H1 (cell line): Measurements from ENCODE around the gene EMX1. TPM values are rescaled to one million over a fixed set of nuclear protein-coding genes. Genes with fewer than 3 reads are reported as not detected.
A peak's percentile ranks its signal among the peaks of the same experiment; 100 is the strongest.

ENCODE experiments used
- BACH1 ChIP-seq: IDR thresholded peaks from 2 replicates; pipeline ENCODE4 v1.6.1; 2012; ENCODE audit warnings: low read length, improper control_type of control experiment
- CBX5 ChIP-seq: fragments of 300-800, 300-1000 bp; sonication (generic); IDR thresholded peaks from 2 replicates; pipeline ENCODE4 v1.7.1; 2016; ENCODE audit warnings: antibody characterized with exemption, low read length, low read depth
- FOSL1 ChIP-seq: IDR thresholded peaks from 2 replicates; pipeline ENCODE4 v1.6.1; 2011; ENCODE audit warnings: mild to moderate bottlenecking, low read depth, low read length, moderate library complexity; ENCODE audit not compliant: insufficient read depth
- GABPA ChIP-seq: IDR thresholded peaks from 2 replicates; pipeline ENCODE4 v1.6.1; 2011; ENCODE audit warnings: mild to moderate bottlenecking, low read length, moderate library complexity, borderline replicate concordance; ENCODE audit not compliant: insufficient read depth
- HDAC2 ChIP-seq, 2 experiments: fragments of 300-600 bp in 1 of 2; sonication (generic) in 1 of 2; IDR thresholded peaks; 2 replicates each; pipeline ENCODE4 v1.6.1; 2011 to 2012; ENCODE audit warnings: low read depth in 2 of 2, low read length in 2 of 2, mild to moderate bottlenecking in 2 of 2, moderate library complexity in 2 of 2, borderline replicate concordance in 1 of 2, inconsistent platforms in 1 of 2
- NRF1 ChIP-seq: IDR thresholded peaks from 2 replicates; pipeline ENCODE4 v1.6.1; 2011; ENCODE audit warnings: mild to moderate bottlenecking, low read depth, low read length, improper control_type of control experiment
- PHF8 ChIP-seq: fragments of 200-600 bp; sonication (generic); conservative IDR thresholded peaks from 2 replicates; pipeline ENCODE4 v1.7.1; 2012; ENCODE audit warnings: low read depth, mild to moderate bottlenecking, inconsistent platforms, low read length, moderate library complexity
- SIRT6 ChIP-seq: IDR thresholded peaks from one replicate; pipeline ENCODE4 v1.7.1; 2012; ENCODE audit warnings: low read length, inconsistent platforms
- SP1 ChIP-seq: IDR thresholded peaks from 2 replicates; pipeline ENCODE4 v1.6.1; 2011; ENCODE audit warnings: low read depth, low read length
- TAF7 ChIP-seq: optimal IDR thresholded peaks from 2 replicates; pipeline ENCODE3; 2011; ENCODE audit warnings: low read depth, mild to moderate bottlenecking, inconsistent platforms, low read length, moderate library complexity, borderline replicate concordance
- polyA plus RNA-seq, 7 experiments: library from polyadenylated mRNA; depleted of rRNA in 3 of 7; stranded (reverse) in 5 of 7; unstranded in 2 of 7; fragments of >200 nt in 5 of 7; fragments of 200-250 nt in 2 of 7; gene quantifications; 1 replicate in 5 of 7; 2 replicates in 1 of 7; 4 replicates in 1 of 7; pipeline versions ENCODE4 v1.2.1 to v1.2.3, GENCODE V29; 2011 to 2013; ENCODE audit warnings: missing spikeins in 2 of 7, mixed read lengths in 2 of 7
- total RNA-seq: library from RNA; stranded (reverse); fragmentation: NEBNext Ultra II Directional; extraction: Animal tissue kit (Norgen Biotek cat#: 25700); gene quantifications from 2 replicates; pipeline ENCODE4 v1.2.1, GENCODE V29; 2021
- TF ChIP-seq, protein P1 (sequence below): fragments of 300-600 bp; sonication (generic); IDR thresholded peaks from 2 replicates; pipeline ENCODE4 v1.7.1; 2012; ENCODE audit warnings: low read length, moderate library complexity, mild to moderate bottlenecking, inconsistent platforms; ENCODE audit not compliant: insufficient replicate concordance

EMX1 gene
- total and polyA plus RNA-seq, 2 of the 8 experiments (the other 6 are each of a cell fraction or from before 2014, with no cell fraction given): 2.4 to 4.9 TPM

DNA sequence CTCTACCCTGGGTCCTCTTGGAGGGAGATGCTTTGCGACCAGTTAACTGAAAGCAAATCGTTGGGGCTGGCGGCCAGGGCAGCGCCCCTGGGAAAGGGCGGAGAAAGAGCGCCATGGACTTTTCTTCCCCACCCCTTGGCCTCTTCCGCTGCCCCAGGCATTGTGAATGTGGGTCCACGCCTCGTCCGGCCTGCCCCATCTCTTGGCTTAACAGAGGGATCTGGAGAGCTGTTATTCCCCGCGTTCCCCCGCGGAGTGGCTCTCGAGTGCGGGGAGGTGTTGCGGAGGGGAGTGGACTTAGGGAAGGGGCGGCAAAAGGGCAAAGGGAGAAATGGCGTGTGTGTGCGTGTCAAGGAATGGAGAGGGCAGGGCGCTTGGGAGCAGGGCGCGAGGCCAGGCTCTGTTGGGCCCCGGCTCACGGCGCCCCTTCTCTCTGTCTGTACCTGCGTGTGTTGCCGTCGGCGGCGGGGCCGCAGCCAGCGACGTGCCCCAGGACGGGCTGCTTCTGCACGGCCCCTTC, 6.6 kb downstream of the EMX1 start (continued):
- TF ChIP-seq, protein P1, sequence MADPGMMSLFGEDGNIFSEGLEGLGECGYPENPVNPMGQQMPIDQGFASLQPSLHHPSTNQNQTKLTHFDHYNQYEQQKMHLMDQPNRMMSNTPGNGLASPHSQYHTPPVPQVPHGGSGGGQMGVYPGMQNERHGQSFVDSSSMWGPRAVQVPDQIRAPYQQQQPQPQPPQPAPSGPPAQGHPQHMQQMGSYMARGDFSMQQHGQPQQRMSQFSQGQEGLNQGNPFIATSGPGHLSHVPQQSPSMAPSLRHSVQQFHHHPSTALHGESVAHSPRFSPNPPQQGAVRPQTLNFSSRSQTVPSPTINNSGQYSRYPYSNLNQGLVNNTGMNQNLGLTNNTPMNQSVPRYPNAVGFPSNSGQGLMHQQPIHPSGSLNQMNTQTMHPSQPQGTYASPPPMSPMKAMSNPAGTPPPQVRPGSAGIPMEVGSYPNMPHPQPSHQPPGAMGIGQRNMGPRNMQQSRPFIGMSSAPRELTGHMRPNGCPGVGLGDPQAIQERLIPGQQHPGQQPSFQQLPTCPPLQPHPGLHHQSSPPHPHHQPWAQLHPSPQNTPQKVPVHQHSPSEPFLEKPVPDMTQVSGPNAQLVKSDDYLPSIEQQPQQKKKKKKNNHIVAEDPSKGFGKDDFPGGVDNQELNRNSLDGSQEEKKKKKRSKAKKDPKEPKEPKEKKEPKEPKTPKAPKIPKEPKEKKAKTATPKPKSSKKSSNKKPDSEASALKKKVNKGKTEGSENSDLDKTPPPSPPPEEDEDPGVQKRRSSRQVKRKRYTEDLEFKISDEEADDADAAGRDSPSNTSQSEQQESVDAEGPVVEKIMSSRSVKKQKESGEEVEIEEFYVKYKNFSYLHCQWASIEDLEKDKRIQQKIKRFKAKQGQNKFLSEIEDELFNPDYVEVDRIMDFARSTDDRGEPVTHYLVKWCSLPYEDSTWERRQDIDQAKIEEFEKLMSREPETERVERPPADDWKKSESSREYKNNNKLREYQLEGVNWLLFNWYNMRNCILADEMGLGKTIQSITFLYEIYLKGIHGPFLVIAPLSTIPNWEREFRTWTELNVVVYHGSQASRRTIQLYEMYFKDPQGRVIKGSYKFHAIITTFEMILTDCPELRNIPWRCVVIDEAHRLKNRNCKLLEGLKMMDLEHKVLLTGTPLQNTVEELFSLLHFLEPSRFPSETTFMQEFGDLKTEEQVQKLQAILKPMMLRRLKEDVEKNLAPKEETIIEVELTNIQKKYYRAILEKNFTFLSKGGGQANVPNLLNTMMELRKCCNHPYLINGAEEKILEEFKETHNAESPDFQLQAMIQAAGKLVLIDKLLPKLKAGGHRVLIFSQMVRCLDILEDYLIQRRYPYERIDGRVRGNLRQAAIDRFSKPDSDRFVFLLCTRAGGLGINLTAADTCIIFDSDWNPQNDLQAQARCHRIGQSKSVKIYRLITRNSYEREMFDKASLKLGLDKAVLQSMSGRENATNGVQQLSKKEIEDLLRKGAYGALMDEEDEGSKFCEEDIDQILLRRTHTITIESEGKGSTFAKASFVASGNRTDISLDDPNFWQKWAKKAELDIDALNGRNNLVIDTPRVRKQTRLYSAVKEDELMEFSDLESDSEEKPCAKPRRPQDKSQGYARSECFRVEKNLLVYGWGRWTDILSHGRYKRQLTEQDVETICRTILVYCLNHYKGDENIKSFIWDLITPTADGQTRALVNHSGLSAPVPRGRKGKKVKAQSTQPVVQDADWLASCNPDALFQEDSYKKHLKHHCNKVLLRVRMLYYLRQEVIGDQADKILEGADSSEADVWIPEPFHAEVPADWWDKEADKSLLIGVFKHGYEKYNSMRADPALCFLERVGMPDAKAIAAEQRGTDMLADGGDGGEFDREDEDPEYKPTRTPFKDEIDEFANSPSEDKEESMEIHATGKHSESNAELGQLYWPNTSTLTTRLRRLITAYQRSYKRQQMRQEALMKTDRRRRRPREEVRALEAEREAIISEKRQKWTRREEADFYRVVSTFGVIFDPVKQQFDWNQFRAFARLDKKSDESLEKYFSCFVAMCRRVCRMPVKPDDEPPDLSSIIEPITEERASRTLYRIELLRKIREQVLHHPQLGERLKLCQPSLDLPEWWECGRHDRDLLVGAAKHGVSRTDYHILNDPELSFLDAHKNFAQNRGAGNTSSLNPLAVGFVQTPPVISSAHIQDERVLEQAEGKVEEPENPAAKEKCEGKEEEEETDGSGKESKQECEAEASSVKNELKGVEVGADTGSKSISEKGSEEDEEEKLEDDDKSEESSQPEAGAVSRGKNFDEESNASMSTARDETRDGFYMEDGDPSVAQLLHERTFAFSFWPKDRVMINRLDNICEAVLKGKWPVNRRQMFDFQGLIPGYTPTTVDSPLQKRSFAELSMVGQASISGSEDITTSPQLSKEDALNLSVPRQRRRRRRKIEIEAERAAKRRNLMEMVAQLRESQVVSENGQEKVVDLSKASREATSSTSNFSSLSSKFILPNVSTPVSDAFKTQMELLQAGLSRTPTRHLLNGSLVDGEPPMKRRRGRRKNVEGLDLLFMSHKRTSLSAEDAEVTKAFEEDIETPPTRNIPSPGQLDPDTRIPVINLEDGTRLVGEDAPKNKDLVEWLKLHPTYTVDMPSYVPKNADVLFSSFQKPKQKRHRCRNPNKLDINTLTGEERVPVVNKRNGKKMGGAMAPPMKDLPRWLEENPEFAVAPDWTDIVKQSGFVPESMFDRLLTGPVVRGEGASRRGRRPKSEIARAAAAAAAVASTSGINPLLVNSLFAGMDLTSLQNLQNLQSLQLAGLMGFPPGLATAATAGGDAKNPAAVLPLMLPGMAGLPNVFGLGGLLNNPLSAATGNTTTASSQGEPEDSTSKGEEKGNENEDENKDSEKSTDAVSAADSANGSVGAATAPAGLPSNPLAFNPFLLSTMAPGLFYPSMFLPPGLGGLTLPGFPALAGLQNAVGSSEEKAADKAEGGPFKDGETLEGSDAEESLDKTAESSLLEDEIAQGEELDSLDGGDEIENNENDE: no peak
- TF ChIP-seq PHF8: no peak
- TF ChIP-seq NRF1: no peak
- no peak for TF ChIP-seq FOSL1
- no peak for TF ChIP-seq SP1
- TF ChIP-seq SIRT6: no peak
- TF ChIP-seq HDAC2 (IDR thresholded peaks at IDR 0.05; ENCODE audit: borderline replicate concordance in 1 of 2, low read depth in 2 of 2, low read length in 2 of 2): 0 out of 4 replicates have a peak, but pooled peaks of 1 of the 2 experiments have one; percentile 16
- TF ChIP-seq GABPA: 0 out of 2 replicates have a peak, but pooled peaks have one; percentile 17
- TF ChIP-seq TAF7: no peak
- TF ChIP-seq BACH1: no peak
- TF ChIP-seq CBX5: no peak
